ENCODE measurements around the gene PLEKHO2.

PLEKHO2 gene

DNA sequence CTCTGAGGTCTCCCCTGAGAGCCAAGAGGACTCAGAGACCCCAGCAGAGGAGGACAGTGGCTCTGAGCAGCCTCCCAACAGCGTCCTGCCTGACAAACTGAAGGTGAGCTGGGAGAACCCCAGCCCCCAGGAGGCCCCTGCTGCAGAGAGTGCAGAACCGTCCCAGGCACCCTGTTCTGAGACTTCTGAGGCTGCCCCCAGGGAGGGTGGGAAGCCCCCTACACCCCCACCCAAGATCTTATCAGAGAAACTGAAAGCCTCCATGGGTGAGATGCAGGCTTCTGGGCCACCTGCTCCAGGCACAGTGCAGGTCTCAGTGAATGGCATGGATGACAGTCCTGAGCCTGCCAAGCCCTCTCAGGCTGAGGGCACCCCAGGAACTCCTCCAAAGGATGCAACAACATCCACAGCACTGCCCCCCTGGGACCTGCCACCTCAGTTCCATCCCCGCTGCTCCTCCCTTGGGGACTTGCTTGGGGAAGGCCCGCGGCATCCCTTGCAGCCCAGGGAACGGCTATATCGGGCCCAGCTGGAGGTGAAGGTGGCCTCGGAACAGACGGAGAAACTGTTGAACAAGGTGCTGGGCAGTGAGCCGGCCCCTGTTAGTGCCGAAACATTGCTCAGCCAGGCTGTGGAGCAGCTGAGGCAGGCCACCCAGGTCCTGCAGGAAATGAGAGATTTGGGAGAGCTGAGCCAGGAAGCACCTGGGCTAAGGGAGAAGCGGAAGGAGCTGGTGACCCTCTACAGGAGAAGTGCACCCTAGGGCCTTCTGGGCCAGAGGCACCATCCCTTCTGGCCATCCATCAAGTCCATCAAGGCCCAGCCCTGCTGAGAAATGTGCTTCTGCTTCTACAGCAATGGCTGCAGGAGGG is 23.6 kb downstream of the PLEKHO2 start:
- TF ChIP-seq, protein P1, sequence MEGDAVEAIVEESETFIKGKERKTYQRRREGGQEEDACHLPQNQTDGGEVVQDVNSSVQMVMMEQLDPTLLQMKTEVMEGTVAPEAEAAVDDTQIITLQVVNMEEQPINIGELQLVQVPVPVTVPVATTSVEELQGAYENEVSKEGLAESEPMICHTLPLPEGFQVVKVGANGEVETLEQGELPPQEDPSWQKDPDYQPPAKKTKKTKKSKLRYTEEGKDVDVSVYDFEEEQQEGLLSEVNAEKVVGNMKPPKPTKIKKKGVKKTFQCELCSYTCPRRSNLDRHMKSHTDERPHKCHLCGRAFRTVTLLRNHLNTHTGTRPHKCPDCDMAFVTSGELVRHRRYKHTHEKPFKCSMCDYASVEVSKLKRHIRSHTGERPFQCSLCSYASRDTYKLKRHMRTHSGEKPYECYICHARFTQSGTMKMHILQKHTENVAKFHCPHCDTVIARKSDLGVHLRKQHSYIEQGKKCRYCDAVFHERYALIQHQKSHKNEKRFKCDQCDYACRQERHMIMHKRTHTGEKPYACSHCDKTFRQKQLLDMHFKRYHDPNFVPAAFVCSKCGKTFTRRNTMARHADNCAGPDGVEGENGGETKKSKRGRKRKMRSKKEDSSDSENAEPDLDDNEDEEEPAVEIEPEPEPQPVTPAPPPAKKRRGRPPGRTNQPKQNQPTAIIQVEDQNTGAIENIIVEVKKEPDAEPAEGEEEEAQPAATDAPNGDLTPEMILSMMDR (IDR thresholded peaks at IDR 0.05; ENCODE audit: insufficient read depth, low read depth, low read length, missing control alignments): no peak
- no peak overlapping the region for H3K4me3 ChIP-seq (ENCODE audit: low read depth, low read length)
- peak; percentile 41 for DNase-seq (ENCODE audit: low read depth)

DNA sequence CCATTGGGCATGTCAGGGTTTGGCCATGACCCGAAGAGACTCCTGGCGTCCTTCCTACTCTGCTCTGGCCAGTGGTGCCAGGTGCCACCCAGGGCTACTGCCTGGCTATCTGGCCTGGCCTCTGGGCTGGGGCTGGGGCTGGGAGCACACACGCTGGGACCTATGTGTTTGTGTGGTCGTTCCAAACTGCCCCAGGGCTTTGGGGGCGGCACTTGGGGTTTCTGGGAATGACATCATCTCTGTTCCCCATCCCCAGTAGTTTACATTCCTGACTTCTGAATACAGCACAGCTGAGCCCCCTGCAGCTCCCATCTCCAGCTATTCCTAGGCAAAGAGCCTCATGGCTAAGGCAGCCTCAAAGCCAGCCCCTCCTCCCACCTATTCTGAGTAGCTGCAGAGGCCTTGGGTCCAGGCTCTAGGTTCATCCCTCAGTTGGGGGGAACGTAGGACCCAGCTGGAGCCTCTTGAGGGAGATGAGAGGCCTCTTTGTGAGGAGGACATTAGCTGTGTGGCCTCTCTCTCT is 24.3 kb downstream of the PLEKHO2 start:
- no peak for DNase-seq (ENCODE audit: low read depth)
- TF ChIP-seq, protein P1 (IDR thresholded peaks at IDR 0.05; ENCODE audit: insufficient read depth, low read depth, low read length, missing control alignments): no peak
- H3K4me3 ChIP-seq (ENCODE audit: low read depth, low read length): no peak overlapping the region

DNA sequence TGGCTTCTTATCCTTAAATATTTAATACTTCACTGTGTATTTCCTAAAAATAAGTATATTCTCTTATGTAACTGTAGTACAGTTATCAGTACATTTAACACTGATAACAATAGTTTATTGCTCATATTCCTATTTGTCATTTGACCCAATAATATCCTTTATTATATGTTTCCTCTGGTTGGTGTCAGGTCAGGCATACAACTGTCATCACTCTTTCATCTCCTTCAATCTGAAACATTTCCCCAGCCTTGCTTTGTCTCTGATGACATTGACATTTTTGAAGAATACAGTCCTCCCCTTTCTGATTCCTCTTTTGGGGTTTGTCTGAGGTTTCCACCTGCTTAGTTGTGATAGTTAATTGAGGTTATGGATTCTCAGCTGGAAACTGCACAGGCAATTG is 27.8 kb downstream of the PLEKHO2 start:
- no peak overlapping the region for H3K4me3 ChIP-seq (ENCODE audit: low read depth, low read length)
- no peak for DNase-seq (ENCODE audit: low read depth)
- TF ChIP-seq, protein P1 (IDR thresholded peaks at IDR 0.05; ENCODE audit: insufficient read depth, low read depth, low read length, missing control alignments): no peak

DNA sequence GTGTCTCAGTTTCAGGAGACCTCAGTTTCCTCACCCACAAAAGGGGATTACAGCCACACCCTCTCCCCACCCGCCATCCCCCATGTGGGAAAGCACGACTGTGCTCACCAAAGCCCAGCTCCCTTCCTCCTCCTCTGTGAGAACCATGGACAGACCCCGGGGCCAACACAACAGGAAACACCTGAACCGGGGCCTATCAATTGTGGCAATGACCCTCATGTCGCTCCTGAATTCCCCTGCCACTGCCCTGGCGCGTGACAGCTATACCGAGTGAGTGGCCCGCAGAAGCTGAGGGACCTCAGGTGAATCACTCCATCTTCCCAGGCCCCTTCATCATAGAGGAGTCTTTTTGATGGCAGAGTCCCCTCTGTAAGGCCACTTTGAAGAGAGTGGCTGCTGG is 28.6 kb downstream of the PLEKHO2 start:
- no peak overlapping the region for H3K4me3 ChIP-seq (ENCODE audit: low read depth, low read length)
- no peak for DNase-seq (ENCODE audit: low read depth)
- TF ChIP-seq, protein P1 (IDR thresholded peaks at IDR 0.05; ENCODE audit: insufficient read depth, low read depth, low read length, missing control alignments): no peak

DNA sequence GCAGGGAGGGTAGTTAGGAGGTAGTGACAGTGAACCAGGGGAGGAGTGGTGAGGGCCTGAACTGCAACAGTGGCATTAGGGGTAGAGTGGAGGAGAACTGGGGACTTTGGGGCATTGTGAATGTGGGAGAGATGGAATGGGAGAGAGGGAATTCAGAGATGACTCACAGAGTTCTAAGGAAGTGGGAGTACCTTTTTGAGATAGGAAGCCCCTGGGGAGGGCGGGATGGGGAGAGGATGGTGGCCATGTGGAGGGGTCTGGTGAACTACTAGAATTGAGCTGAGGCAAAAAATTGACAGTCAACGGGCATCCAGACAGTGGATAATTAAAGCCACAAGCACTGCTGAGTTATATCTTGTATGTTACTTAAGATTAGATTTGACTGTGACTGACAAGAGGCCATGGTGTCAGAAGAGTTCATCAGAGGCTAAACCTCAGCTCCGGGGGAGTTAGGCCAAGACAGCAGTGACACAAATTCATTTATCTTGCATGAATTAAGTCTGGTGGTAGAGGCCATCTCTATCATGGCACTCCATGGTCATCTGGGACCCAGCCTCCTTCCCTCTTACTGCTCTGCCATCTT is 34.0 kb downstream of the PLEKHO2 start:
- H3K4me3 ChIP-seq (ENCODE audit: low read depth, low read length): no peak overlapping the region
- no peak for DNase-seq (ENCODE audit: low read depth)
- TF ChIP-seq, protein P1 (IDR thresholded peaks at IDR 0.05; ENCODE audit: insufficient read depth, low read depth, low read length, missing control alignments): no peak

DNA sequence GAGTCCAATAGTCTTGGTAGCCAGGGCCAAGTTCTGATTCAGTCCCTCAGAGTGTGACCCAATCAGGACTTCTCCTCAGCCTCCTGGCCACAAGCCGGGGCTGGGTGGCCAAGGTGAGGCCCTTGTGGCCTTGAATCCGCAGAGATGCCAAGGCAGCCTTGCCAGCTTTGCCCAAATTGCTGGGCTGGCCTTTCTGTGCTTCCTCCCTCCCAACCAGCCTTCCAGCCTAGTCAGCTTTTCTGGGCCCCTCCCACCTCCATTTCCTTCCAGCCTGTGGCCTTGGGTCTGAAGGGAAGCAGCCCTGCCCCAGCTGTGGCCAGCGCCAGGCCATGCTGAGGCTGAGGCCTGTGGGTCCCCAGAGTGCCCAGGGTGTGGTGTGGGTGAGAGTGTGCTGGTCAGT is 35.7 kb downstream of the PLEKHO2 start:
- no peak for DNase-seq (ENCODE audit: low read depth)
- H3K4me3 ChIP-seq (ENCODE audit: low read depth, low read length): no peak overlapping the region
- TF ChIP-seq, protein P1 (IDR thresholded peaks at IDR 0.05; ENCODE audit: insufficient read depth, low read depth, low read length, missing control alignments): no peak

Measured in GM12865 (cell line).